Measurements from ENCODE around the gene DNAI1.

Gene DNAI1

DNA sequence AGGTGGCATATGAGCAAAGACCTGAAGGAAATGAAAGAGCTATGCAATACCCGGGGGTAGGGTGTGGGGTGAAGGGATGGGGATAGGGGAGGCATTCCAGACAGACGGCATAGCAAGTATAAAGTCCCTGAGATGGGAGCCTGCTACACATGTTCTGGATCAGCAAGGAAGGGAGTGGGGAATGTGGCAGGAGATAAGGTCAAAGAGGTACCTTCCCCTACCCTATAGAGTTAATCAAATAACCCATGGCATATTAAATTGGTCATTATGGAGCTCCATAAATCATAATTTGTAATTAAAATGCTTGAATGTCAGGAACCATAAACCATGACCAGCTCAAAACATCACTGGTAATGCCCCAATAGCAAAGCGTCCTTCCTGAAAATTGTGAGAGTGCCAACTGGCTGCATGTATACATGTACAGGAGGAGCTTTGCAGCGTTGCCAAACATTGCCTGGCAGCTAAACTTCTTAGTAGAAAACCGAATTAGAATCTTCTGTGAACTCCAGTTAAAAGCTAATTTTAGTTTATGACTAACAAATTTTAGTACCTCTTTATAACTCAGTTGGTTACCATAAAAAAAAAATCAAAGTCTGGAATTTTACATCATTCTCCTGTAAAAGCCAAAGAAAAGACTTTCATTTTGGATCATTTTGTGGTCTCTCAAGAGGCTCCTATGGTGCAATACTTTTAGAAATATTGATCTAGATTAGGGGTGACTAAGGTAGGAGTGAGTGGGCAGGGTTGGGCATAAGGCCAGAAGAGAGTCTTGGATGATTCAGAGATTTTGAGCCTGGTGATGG, 4.7 kb downstream of the DNAI1 start:
- TF ChIP-seq, protein P1, sequence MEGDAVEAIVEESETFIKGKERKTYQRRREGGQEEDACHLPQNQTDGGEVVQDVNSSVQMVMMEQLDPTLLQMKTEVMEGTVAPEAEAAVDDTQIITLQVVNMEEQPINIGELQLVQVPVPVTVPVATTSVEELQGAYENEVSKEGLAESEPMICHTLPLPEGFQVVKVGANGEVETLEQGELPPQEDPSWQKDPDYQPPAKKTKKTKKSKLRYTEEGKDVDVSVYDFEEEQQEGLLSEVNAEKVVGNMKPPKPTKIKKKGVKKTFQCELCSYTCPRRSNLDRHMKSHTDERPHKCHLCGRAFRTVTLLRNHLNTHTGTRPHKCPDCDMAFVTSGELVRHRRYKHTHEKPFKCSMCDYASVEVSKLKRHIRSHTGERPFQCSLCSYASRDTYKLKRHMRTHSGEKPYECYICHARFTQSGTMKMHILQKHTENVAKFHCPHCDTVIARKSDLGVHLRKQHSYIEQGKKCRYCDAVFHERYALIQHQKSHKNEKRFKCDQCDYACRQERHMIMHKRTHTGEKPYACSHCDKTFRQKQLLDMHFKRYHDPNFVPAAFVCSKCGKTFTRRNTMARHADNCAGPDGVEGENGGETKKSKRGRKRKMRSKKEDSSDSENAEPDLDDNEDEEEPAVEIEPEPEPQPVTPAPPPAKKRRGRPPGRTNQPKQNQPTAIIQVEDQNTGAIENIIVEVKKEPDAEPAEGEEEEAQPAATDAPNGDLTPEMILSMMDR (IDR thresholded peaks at IDR 0.05): no peak

DNA sequence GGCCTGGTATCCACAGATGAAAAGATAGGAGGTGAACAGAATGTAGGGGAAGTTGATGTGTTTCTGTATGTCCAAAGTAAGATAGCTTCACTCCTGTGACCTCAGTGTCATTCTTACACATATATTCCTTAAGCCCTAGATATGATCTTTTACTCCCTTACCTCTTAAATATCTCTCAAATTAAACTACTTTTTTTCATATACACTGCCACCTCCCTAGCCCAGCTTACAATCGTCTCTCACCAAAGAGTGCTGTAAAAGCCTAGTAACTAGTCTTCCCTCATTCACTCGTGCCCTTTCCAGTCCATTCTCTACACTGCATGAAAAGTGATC, 5.3 kb downstream of the DNAI1 start:
- TF ChIP-seq, protein P1 (IDR thresholded peaks at IDR 0.05): no peak

DNA sequence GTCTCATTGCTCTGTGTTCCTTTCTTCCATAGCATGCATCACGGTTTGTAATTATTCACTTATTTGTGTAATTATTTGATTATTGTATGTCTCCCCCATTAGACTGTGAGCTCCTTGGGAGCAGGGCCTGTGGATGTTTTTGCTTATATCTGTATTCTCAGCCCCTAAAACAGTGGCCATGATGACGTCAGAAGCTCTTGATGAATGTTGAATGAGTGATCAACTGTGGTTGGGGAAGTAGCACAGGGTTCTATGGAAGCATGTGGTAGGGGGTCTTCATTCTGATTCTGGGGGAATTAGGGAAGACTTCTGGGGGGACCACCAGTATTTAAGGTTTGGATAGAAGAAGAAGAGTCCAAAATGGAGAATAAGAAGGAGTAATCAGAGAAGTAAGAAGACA, 6.0 kb downstream of the DNAI1 start:
- TF ChIP-seq, protein P1 (IDR thresholded peaks at IDR 0.05): no peak

DNA sequence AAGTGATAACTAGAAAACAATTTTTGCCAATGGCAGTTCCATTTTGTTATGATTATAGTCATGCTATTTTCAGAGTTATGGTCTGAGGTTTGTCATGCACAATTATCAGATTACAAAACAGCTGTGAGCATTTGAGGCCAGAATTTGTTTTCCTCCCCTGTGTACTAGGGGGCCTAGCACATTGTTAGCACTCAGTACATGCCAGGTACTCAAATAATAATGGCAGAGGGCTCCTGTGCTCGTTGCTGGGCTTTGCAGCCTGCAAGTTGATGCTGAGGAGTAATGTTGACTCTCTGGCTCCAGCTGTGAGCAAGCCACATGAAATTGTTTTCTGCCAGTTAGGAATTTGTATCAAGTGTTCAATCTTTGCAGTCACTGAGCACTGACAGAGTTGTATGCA, 6.9 kb downstream of the DNAI1 start:
- TF ChIP-seq, protein P1 (IDR thresholded peaks at IDR 0.05): no peak

DNA sequence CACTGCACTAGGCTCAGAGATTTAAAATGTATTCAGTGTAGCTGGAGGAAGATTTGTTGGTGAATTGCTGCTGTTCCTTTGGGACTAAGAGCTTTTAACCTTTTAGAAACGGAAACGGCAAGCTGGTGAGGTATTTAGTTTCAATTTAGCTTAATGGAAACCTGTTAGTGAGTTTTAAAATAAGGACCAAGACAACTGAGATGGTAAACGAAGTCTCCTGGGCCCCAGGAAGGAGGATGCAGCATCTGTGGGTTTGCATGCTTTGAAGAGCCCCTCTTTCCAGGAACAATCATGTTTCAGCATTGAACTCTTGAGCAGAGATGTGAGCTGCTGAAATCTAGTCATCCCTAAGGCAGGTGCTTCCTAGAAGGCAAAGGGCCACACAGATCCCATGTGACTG, 16.5 kb downstream of the DNAI1 start:
- TF ChIP-seq, protein P1 (IDR thresholded peaks at IDR 0.05): no peak

DNA sequence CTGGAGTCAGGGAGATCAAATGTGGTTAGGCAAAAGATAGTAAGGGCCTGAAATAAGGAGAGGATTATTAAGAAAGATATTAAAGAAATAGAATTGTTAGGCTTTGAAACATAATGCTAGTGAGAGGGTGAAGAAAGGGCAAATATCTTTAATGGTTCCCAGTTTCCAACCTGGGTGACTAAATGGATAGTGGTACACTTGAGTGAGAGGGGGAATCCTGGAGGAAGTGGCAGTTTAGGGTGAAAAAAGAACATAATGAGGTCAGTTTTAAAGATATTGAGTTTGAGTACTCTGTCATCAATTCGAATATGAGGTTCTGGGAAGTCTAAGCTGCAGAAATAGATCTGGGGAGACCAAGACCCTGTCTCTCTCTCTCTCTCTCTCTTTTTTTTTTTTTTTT, 18.9 kb downstream of the DNAI1 start:
- TF ChIP-seq, protein P1 (IDR thresholded peaks at IDR 0.05): no peak

DNA sequence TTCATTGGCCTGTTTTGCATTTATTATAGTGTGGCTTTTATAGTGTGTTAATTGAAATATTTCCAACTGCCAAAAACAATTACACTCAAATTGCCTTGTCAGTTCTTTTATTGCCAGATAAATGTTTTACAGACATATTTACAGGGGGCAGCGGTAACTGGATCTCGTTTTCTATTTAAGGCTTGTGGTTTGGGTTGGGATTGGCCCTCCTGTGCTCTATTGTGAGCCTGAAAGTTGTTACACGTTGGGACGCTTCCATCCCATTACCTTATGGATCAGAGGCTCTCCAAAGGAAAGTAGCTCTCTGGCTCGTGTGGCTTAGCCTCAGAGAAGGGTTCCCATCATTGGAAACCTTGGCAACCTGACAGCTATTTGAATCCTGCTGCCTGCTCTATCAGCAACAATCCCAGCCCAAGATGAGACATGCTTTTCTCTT, 20.8 kb downstream of the DNAI1 start:
- TF ChIP-seq, protein P1 (IDR thresholded peaks at IDR 0.05): no peak

DNA sequence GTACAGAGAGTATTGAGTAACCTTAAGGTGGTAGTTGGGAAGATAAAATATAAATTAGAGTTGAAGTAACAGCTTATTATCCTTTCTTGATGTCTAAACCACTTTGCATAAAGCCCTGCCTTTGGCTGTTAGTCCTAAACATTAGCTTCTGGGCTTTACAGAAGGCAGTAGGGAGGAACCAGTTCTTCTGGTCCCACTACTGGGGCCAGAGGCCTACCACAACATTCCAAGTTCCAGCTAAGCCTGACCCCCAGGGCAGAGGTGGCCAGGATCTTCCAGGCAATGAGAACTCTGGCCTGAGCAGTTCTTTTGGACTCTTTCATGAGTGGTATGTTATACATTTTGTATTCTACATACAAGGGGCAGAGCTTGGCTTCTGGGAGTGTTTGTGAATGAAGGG, 26.1 kb downstream of the DNAI1 start:
- TF ChIP-seq, protein P1 (IDR thresholded peaks at IDR 0.05): no peak

All from LNCAP (cell line).